H1 (cell line): Measurements from ENCODE around the gene PLCB4. TPM values are rescaled to one million over a fixed set of nuclear protein-coding genes. Genes with fewer than 3 reads are reported as not detected.

Experiments used
- CTCF ChIA-PET: fragments of 300-600 bp; sonication (Branson Sonifier 250); formaldehyde crosslinking; loops from one replicate; lab custom pipeline; 2021; ENCODE audit not compliant: partially characterized antibody; lab: Charles Lee
- POLR2A ChIA-PET: fragments of 300-600 bp; sonication (Branson Sonifier 250); formaldehyde crosslinking; loops from one replicate; lab custom pipeline; 2021; ENCODE audit warnings: inconsistent platforms; ENCODE audit not compliant: partially characterized antibody; lab: Charles Lee
- DNase-seq, 2 experiments: peaks; one replicate each; pipeline versions ENCODE4 v3.0.0 to v3.0.0-alpha.2; 2010 to 2022; ENCODE audit warnings: low spot score in 2 of 2, low read depth in 1 of 2, mixed read lengths in 1 of 2
- FAIRE-seq: peaks from 2 replicates; lab custom pipeline; 2011; peaks lifted over from hg19 to GRCh38; lab: Jason Lieb, UNC
- H2AFZ ChIP-seq: 2 replicates; pipeline ENCODE4 v1.8.1; 2012; ENCODE audit warnings: low read length, inconsistent platforms
- H2AK5ac ChIP-seq: 2 replicates; pipeline ENCODE4 v1.6.1; 2013; ENCODE audit warnings: low read depth, low read length
- H2BK120ac ChIP-seq: replicated peaks from 2 replicates; pipeline ENCODE3; 2013; ENCODE audit warnings: low read depth, low read length, inconsistent platforms
- H2BK12ac ChIP-seq: 2 replicates; pipeline ENCODE4 v1.6.1; 2013; ENCODE audit warnings: low read depth, low read length
- H2BK15ac ChIP-seq: 2 replicates; pipeline ENCODE4 v1.6.1; 2013; ENCODE audit warnings: low read length
- H2BK20ac ChIP-seq: 2 replicates; pipeline ENCODE4 v1.6.1; 2013; ENCODE audit warnings: low read length
- H2BK5ac ChIP-seq: 2 replicates; pipeline ENCODE4 v1.6.1; 2013; ENCODE audit warnings: low read depth, low read length
- H3K14ac ChIP-seq: 2 replicates; pipeline ENCODE4 v1.6.1; 2013; ENCODE audit warnings: inconsistent platforms; ENCODE audit not compliant: insufficient read length
- H3K18ac ChIP-seq: 2 replicates; pipeline ENCODE4 v1.6.1; 2013; ENCODE audit warnings: low read length; ENCODE audit errors: extremely low read depth
- H3K23ac ChIP-seq: 2 replicates; pipeline ENCODE4 v1.6.1; 2013; ENCODE audit warnings: inconsistent platforms; ENCODE audit not compliant: insufficient read length
- H3K23me2 ChIP-seq: 2 replicates; pipeline ENCODE4 v1.6.1; 2013; ENCODE audit warnings: low read depth, low read length
- H3K27ac ChIP-seq: 2 replicates; pipeline ENCODE4 v1.6.1; 2011; ENCODE audit warnings: low read depth, low read length, inconsistent platforms
- H3K27me3 ChIP-seq, 4 experiments: replicated peaks in 1 of 4; 1 replicate in 1 of 4; 2 replicates in 3 of 4; pipeline versions ENCODE4 v1.6.1 to v1.8.1; 2011 to 2013; ENCODE audit warnings: low read length in 3 of 4, mild to moderate bottlenecking in 3 of 4, inconsistent platforms in 2 of 4, mixed read lengths in 2 of 4, moderate library complexity in 1 of 4; ENCODE audit not compliant: control insufficient read depth in 3 of 4, insufficient read depth in 3 of 4; ENCODE audit errors: extremely low read depth in 1 of 4
- H3K36me3 ChIP-seq, 4 experiments: 2 replicates each; pipeline versions ENCODE4 v1.6.1 to v1.8.1; 2011 to 2013; ENCODE audit warnings: mild to moderate bottlenecking in 4 of 4, low read length in 3 of 4, moderate library complexity in 2 of 4, control low read depth in 1 of 4, inconsistent platforms in 1 of 4; ENCODE audit not compliant: insufficient read depth in 4 of 4, control insufficient read depth in 2 of 4
- H3K4ac ChIP-seq: replicated peaks from 2 replicates; pipeline ENCODE3; 2013; ENCODE audit warnings: low read length, low read depth, mixed read lengths, inconsistent platforms; ENCODE audit not compliant: insufficient read length
- H3K4me1 ChIP-seq, 4 experiments: replicated peaks in 1 of 4; 1 replicate in 1 of 4; 2 replicates in 3 of 4; pipeline versions ENCODE4 v1.6.1 to v1.8.1; 2011 to 2013; ENCODE audit warnings: low read length in 3 of 4, inconsistent platforms in 2 of 4, mixed read lengths in 1 of 4; ENCODE audit not compliant: insufficient read depth in 4 of 4, control insufficient read depth in 3 of 4
- H3K4me2 ChIP-seq, 2 experiments: 2 replicates each; pipeline versions ENCODE4 v1.6.1 to v1.8.1; 2011 to 2013; ENCODE audit warnings: low read depth in 2 of 2, low read length in 2 of 2, control low read depth in 1 of 2, inconsistent platforms in 1 of 2, mild to moderate bottlenecking in 1 of 2; ENCODE audit not compliant: insufficient read depth in 1 of 2
- H3K4me3 ChIP-seq, 4 experiments: fragments of 200-600, 300-600 bp in 1 of 4; sonication (generic), shearing (Covaris generic), sonication (Bioruptor Twin) in 1 of 4; 2 replicates each; pipeline versions ENCODE4 v1.5.1 to v1.8.1; 2011 to 2016; ENCODE audit warnings: low read length in 4 of 4, low read depth in 3 of 4, control low read depth in 2 of 4, inconsistent platforms in 2 of 4, mild to moderate bottlenecking in 2 of 4, mixed read lengths in 1 of 4, moderate library complexity in 1 of 4; ENCODE audit not compliant: insufficient read depth in 2 of 4; ENCODE audit errors: extremely low read depth in 1 of 4
- H3K56ac ChIP-seq: replicated peaks from 2 replicates; pipeline ENCODE3; 2013; ENCODE audit warnings: low read depth, mild to moderate bottlenecking, mixed read lengths, low read length, inconsistent platforms; ENCODE audit not compliant: insufficient read length
- H3K79me1 ChIP-seq: 2 replicates; pipeline ENCODE4 v1.6.1; 2013; ENCODE audit warnings: low read depth, low read length, control low read depth
- H3K79me2 ChIP-seq, 2 experiments: 2 replicates each; pipeline versions ENCODE4 v1.6.1 to v1.8.1; 2012 to 2013; ENCODE audit warnings: low read length in 2 of 2, mild to moderate bottlenecking in 2 of 2, inconsistent platforms in 1 of 2; ENCODE audit not compliant: insufficient read depth in 2 of 2, control insufficient read depth in 1 of 2
- H3K9ac ChIP-seq, 4 experiments: replicated peaks in 1 of 4; 1 replicate in 1 of 4; 2 replicates in 3 of 4; pipeline versions ENCODE4 v1.6.1 to v1.8.1; 2011 to 2013; ENCODE audit warnings: low read depth in 3 of 4, low read length in 3 of 4, control low read depth in 2 of 4, mild to moderate bottlenecking in 2 of 4, moderate library complexity in 2 of 4, inconsistent platforms in 1 of 4; ENCODE audit errors: extremely low read depth in 1 of 4
- H3K9me3 ChIP-seq, 2 experiments: 2 replicates each; pipeline versions ENCODE4 v1.6.1 to v1.8.1; 2012 to 2013; ENCODE audit warnings: mild to moderate bottlenecking in 2 of 2, moderate library complexity in 2 of 2, control low read depth in 1 of 2, inconsistent platforms in 1 of 2, low read depth in 1 of 2, low read length in 1 of 2, mixed read lengths in 1 of 2; ENCODE audit not compliant: insufficient read depth in 2 of 2
- H4K20me1 ChIP-seq, 2 experiments: replicated peaks in 1 of 2; 2 replicates each; pipeline versions ENCODE3 to v1.8.1; 2011 to 2013; ENCODE audit warnings: inconsistent platforms in 2 of 2, low read length in 2 of 2, mild to moderate bottlenecking in 1 of 2; ENCODE audit not compliant: insufficient read depth in 2 of 2, control insufficient read depth in 1 of 2
- H4K5ac ChIP-seq: 2 replicates; pipeline ENCODE4 v1.6.1; 2013; ENCODE audit warnings: low read length, low read depth, mixed read lengths, inconsistent platforms; ENCODE audit not compliant: insufficient read length
- H4K8ac ChIP-seq: 2 replicates; pipeline ENCODE4 v1.8.0; 2013; ENCODE audit warnings: mild to moderate bottlenecking, moderate library complexity, low read length, inconsistent platforms; ENCODE audit not compliant: insufficient read depth; ENCODE audit errors: extremely low read depth
- H4K91ac ChIP-seq: replicated peaks from 2 replicates; pipeline ENCODE3; 2013; ENCODE audit warnings: low read length, mixed read lengths, inconsistent platforms; ENCODE audit not compliant: insufficient read length
- EP300 ChIP-seq, 2 experiments: IDR thresholded peaks; 1 replicate in 1 of 2; 2 replicates in 1 of 2; pipeline ENCODE4 v1.6.1; 2011 to 2012; ENCODE audit warnings: low read depth in 2 of 2, low read length in 2 of 2, mild to moderate bottlenecking in 2 of 2, borderline replicate concordance in 1 of 2, inconsistent platforms in 1 of 2, moderate library complexity in 1 of 2
- RFX5 ChIP-seq: IDR thresholded peaks from 2 replicates; pipeline ENCODE4 v1.6.1; 2011; ENCODE audit warnings: low read depth, low read length, improper control_type of control experiment, borderline replicate concordance
- WGBS, 2 experiments: shearing (Covaris generic) in 1 of 2; methylation state at CpG; one replicate each; pipeline versions ENCODE4 v1.1.6 to v1.1.7; 2013 to 2015; ENCODE audit warnings: low lambda C conversion rate in 2 of 2, mixed read lengths in 2 of 2, inconsistent platforms in 1 of 2, low coverage in 1 of 2, missing lambda C conversion rate in 1 of 2; ENCODE audit not compliant: insufficient replicate concordance in 2 of 2, insufficient coverage in 1 of 2, insufficient read length in 1 of 2; ENCODE audit errors: extremely low coverage in 1 of 2, missing lambda C conversion rate in 1 of 2; 5-methylcytosine and 5-hydroxymethylcytosine counted together
- polyA plus RNA-seq, 7 experiments: library from polyadenylated mRNA; depleted of rRNA in 3 of 7; stranded (reverse) in 5 of 7; unstranded in 2 of 7; fragments of >200 nt in 5 of 7; fragments of 200-250 nt in 2 of 7; gene quantifications; 1 replicate in 5 of 7; 2 replicates in 1 of 7; 4 replicates in 1 of 7; pipeline versions ENCODE4 v1.2.1 to v1.2.3, GENCODE V29; 2011 to 2013; ENCODE audit warnings: missing spikeins in 2 of 7, mixed read lengths in 2 of 7
- total RNA-seq: library from RNA; stranded (reverse); fragmentation: NEBNext Ultra II Directional; extraction: Animal tissue kit (Norgen Biotek cat#: 25700); gene quantifications from 2 replicates; pipeline ENCODE4 v1.2.1, GENCODE V29; 2021

The PLCB4 gene
- total and polyA plus RNA-seq, 2 of the 8 experiments (the other 6 are each of a cell fraction or from before 2014, with no cell fraction given) = 3.2 to 14.1 TPM

DNA sequence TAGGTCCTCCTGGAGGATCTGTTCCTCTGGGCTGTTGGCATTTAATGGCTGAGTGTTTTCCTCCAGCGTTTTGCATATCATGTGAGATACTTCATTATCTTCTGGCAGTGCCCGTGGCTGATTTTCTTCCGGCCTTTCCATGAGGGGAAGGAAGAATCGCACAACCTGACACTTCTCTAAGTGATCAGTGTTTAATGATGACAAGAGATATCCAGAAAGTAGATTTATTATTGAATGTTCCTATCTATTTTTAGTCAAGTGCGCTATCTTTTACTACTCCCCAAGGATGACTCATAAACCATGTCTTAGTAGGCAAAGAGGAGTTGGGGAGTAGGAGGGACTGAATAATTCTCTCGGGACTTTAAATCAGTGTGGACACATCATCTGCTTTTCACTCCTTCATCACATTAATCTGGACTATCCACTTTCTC, 149.7 kb downstream of the PLCB4 start:
- Histone ChIP-seq H3K14ac (no peak overlapping the region), H3K27ac (no peak overlapping the region), H3K4me1 (peaks cover 3 to 7% (median 7%) of the 10 kb centered on the region in 4 experiments; a peak in 6 of 7 replicates), H3K4me3 (no peak overlapping the region), H2BK15ac (no peak overlapping the region), H3K9ac (no peak overlapping the region), H3K23me2 (no peaks in the 10 kb centered on the region; the same call in 1 of the 2 replicates), H2BK5ac (no peak overlapping the region), H3K23ac (no peak overlapping the region), H2BK20ac (no peak overlapping the region), H3K36me3 (no peaks in the 10 kb centered on the region), H2AFZ (no peak overlapping the region), H2BK12ac (no peak overlapping the region), H3K27me3 (no peaks in the 10 kb centered on the region), H3K18ac (no peak overlapping the region), H3K9me3 (no peaks in the 10 kb centered on the region), H4K20me1 (peaks cover 0 to 1% of the 10 kb centered on the region in 2 experiments), H4K5ac (no peak overlapping the region), H2BK120ac (no peak overlapping the region), H3K79me2 (no peaks in the 10 kb centered on the region), H3K4ac (no peak overlapping the region), H3K79me1 (no peaks in the 10 kb centered on the region), H4K91ac (no peak overlapping the region), H3K56ac (no peak overlapping the region), H4K8ac (no peak overlapping the region), H2AK5ac (no peak overlapping the region), H3K4me2 (no peak overlapping the region)
- DNase-seq = no peak
- FAIRE-seq = no peak
- 89% methylated on average over 6 of the region's 6 CpGs; no CpG with 5 or more reads in 1 of the 2 experiments for WGBS, 2 experiments
- POLR2A ChIA-PET = no interaction called here
- CTCF ChIA-PET = interaction anchor here (0.7 to 0.9 kb wide), 3 partner anchors 14 to 1247 kb away, joined by 3 read pairs; no protein-coding TSS in a partner anchor
- TF ChIP-seq EP300 (IDR thresholded peaks at IDR 0.05; ENCODE audit: borderline replicate concordance in 1 of 2, low read depth in 2 of 2, low read length in 2 of 2) = no peak
- TF ChIP-seq RFX5 = no peak
